NB4 (cell line): ENCODE results near the gene PDE12.

Experiments
- POLR2A ChIP-seq: IDR thresholded peaks from 2 replicates; pipeline ENCODE4 v1.6.1; 2011; ENCODE audit warnings: mild to moderate bottlenecking; ENCODE audit not compliant: insufficient read length; ENCODE audit errors: extremely low read depth
- TF ChIP-seq, protein P1 (sequence below): IDR thresholded peaks from 2 replicates; pipeline ENCODE4 v1.6.1; 2011; ENCODE audit warnings: low read depth, low read length

DNA sequence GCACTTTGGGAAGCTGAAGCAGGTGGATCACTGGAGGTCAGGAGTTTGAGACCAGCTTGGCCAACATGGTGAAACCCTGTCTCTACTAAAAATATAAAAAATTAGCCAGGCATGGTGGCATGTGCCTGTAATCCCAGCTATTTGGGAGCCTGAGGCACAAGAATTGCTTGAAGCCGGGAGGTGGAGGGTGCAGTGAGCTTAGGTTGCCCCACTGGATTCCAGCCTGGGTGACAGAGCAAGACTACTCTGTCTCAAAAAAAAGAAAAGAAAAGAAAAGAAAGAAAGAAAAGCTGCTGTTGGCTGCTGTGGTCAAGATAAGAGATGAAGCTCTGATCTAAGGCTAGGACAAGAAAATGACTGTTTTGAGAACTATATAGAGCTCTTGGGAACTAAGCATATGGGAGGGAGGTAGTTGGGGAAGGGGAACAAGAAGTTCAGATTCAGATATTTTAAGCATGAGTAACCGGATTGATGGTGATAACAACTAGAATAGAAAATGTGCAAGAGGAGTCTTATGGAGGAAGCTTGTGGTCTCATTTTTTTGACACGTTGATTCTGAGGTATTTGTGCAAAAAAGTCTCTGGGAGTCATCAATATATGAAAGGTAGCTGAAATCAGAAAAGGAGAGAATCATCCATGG, 37.7 kb upstream of the PDE12 start:
- TF ChIP-seq, protein P1, sequence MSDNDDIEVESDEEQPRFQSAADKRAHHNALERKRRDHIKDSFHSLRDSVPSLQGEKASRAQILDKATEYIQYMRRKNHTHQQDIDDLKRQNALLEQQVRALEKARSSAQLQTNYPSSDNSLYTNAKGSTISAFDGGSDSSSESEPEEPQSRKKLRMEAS, result no peak
- no peak for TF ChIP-seq POLR2A
